Panc1 (cell line): ENCODE results near the gene SLC5A2. TPM values are rescaled to one million over a fixed set of nuclear protein-coding genes. Genes with fewer than 3 reads are reported as not detected.

Experiments
- ATAC-seq: fragments of 200-7000 bp; cut with Tn5 transposase; 2 replicates; pipeline ENCODE4 v1.9.1; 2020; ENCODE audit warnings: mild to moderate bottlenecking, moderate library complexity
- BruUV-seq: library from RNA; stranded (reverse); fragments of 400-500 nt; replicated peaks from 2 replicates; lab custom pipeline; 2021; lab: Mats Ljungman, UMichigan
- CTCF ChIA-PET: fragments of 300-600 bp; sonication (Branson Sonifier 250); formaldehyde crosslinking; loops from one replicate; lab custom pipeline; 2022; ENCODE audit warnings: antibody characterized with exemption; lab: Charles Lee
- POLR2A ChIA-PET: fragments of 300-600 bp; sonication (Branson Sonifier 250); formaldehyde crosslinking; loops from one replicate; lab custom pipeline; 2022; ENCODE audit warnings: antibody characterized with exemption; lab: Charles Lee
- DNase-seq: peaks from one replicate; pipeline ENCODE4 v3.0.0-alpha.2; 2010; ENCODE audit warnings: low read depth, low spot score
- H3K27ac ChIP-seq: 2 replicates; pipeline ENCODE4 v1.5.1; 2011; ENCODE audit warnings: mild to moderate bottlenecking, low read length, inconsistent platforms
- H3K27me3 ChIP-seq: fragments of 200-500 bp; sonication (Bioruptor generic); 2 replicates; pipeline ENCODE4 v1.6.0; 2014; ENCODE audit warnings: low read length, inconsistent platforms; ENCODE audit not compliant: control insufficient read depth, insufficient read depth
- H3K36me3 ChIP-seq: fragments of 200-500 bp; sonication (Bioruptor generic); 2 replicates; pipeline ENCODE4 v1.5.1; 2014; ENCODE audit warnings: inconsistent platforms, mild to moderate bottlenecking, low read length, moderate library complexity; ENCODE audit not compliant: control insufficient read depth, insufficient read depth
- H3K4me1 ChIP-seq: 2 replicates; pipeline ENCODE4 v1.5.1; 2011; ENCODE audit warnings: inconsistent platforms, mild to moderate bottlenecking, low read length, moderate library complexity; ENCODE audit not compliant: control insufficient read depth, insufficient read depth
- H3K4me3 ChIP-seq, 2 experiments: 2 replicates each; pipeline ENCODE4 v1.5.1; 2011 to 2012; ENCODE audit warnings: low read depth in 2 of 2, low read length in 2 of 2, mild to moderate bottlenecking in 2 of 2, inconsistent platforms in 1 of 2, moderate library complexity in 1 of 2
- H3K9me3 ChIP-seq: fragments of 200-500 bp; sonication (Bioruptor generic); 2 replicates; pipeline ENCODE4 v1.5.1; 2014; ENCODE audit warnings: low read depth, mild to moderate bottlenecking, inconsistent platforms, low read length, moderate library complexity; ENCODE audit not compliant: control insufficient read depth, insufficient read depth
- POLR2AphosphoS5 ChIP-seq: IDR thresholded peaks from 2 replicates; pipeline ENCODE4 v1.6.1; 2012; ENCODE audit warnings: mild to moderate bottlenecking, low read depth, low read length, moderate library complexity
- SIN3A ChIP-seq: IDR thresholded peaks from 2 replicates; pipeline ENCODE4 v1.6.1; 2012; ENCODE audit warnings: low read depth, mild to moderate bottlenecking, low read length, moderate library complexity, borderline replicate concordance; ENCODE audit not compliant: insufficient read depth
- TCF7L2 ChIP-seq: IDR thresholded peaks from 2 replicates; pipeline ENCODE4 v1.6.1; 2011; ENCODE audit warnings: mild to moderate bottlenecking, low read depth, low read length, inconsistent platforms
- in situ Hi-C: cut with HindIII; loops from 2 replicates; pipeline ENCODE4 v1.10.0; 2016; ENCODE audit warnings: low sequenced_read_pairs, low pct_unique_long_range_greater_than_20kb
- intact Hi-C: fragments of 100-400 bp; cut with micrococcal nuclease; formaldehyde crosslinking; loops from one replicate; pipeline ENCODE4 v1.10.0; 2022; ENCODE audit not compliant: unreplicated experiment
- total RNA-seq: library from RNA; stranded (reverse); gene quantifications from one replicate; pipeline ENCODE4 v1.2.1, GENCODE V29; 2021; ENCODE audit not compliant: unreplicated experiment
- TF ChIP-seq, protein P1 (sequence below), 2 experiments: IDR thresholded peaks; 2 replicates each; pipeline ENCODE4 v1.6.1; 2011 to 2012; ENCODE audit warnings: low read depth in 2 of 2, control low read depth in 1 of 2, low read length in 1 of 2, mild to moderate bottlenecking in 1 of 2, moderate library complexity in 1 of 2; ENCODE audit not compliant: insufficient read depth in 1 of 2
- TF ChIP-seq, protein P2 (sequence below): fragments of 450-650 bp; IDR thresholded peaks from 2 replicates; pipeline ENCODE4 v1.5.1; 2017; ENCODE audit warnings: mild to moderate bottlenecking

The SLC5A2 gene
- total RNA-seq, 1 experiment from 2014 or later: 0.15 TPM

DNA sequence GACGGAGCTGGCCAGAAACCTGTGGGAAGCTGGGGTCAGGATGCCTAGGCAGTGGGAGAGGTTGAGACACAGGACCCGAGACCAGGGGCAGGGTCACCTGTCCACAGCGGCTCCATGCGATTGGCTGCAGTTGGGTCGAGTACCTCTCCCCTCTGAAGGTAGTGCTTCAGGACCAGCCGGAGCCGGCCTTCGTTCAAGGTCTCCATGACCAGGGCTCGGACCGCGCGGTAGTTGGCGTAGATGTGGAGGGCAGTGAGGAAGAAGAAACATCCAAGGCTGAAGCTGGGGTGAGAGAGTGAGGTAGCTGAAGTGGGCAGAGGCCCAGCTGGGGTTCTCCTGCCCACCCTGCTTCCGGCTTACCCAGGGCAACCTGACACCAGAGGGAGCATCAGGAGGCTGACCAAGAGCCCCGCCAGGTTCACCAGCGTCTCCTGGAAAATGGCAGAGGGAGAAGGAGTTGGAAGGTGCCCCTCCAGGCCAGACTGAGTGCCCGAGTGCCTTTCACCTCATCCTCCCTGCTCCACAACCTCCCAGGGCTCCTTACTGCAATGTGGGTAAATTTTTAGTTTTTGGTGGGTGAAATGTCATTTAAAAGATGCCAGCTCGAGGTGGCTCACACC lies 10.7 kb downstream of the SLC5A2 start:
- BruUV-seq: no TSS peak
- no peak for DNase-seq
- Histone ChIP-seq H3K27ac (no peak overlapping the region), H3K4me3 (no peak overlapping the region), H3K4me1 (no peaks in the 10 kb centered on the region), H3K9me3 (no peaks in the 10 kb centered on the region), H3K27me3 (no peaks in the 10 kb centered on the region), H3K36me3 (no peaks in the 10 kb centered on the region; the same call in 1 of the 2 replicates)
- TF ChIP-seq, protein P1, sequence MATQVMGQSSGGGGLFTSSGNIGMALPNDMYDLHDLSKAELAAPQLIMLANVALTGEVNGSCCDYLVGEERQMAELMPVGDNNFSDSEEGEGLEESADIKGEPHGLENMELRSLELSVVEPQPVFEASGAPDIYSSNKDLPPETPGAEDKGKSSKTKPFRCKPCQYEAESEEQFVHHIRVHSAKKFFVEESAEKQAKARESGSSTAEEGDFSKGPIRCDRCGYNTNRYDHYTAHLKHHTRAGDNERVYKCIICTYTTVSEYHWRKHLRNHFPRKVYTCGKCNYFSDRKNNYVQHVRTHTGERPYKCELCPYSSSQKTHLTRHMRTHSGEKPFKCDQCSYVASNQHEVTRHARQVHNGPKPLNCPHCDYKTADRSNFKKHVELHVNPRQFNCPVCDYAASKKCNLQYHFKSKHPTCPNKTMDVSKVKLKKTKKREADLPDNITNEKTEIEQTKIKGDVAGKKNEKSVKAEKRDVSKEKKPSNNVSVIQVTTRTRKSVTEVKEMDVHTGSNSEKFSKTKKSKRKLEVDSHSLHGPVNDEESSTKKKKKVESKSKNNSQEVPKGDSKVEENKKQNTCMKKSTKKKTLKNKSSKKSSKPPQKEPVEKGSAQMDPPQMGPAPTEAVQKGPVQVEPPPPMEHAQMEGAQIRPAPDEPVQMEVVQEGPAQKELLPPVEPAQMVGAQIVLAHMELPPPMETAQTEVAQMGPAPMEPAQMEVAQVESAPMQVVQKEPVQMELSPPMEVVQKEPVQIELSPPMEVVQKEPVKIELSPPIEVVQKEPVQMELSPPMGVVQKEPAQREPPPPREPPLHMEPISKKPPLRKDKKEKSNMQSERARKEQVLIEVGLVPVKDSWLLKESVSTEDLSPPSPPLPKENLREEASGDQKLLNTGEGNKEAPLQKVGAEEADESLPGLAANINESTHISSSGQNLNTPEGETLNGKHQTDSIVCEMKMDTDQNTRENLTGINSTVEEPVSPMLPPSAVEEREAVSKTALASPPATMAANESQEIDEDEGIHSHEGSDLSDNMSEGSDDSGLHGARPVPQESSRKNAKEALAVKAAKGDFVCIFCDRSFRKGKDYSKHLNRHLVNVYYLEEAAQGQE (IDR thresholded peaks at IDR 0.05; ENCODE audit: insufficient read depth in 1 of 2, low read depth in 2 of 2, low read length in 1 of 2): no peak
- TF ChIP-seq, protein P2, sequence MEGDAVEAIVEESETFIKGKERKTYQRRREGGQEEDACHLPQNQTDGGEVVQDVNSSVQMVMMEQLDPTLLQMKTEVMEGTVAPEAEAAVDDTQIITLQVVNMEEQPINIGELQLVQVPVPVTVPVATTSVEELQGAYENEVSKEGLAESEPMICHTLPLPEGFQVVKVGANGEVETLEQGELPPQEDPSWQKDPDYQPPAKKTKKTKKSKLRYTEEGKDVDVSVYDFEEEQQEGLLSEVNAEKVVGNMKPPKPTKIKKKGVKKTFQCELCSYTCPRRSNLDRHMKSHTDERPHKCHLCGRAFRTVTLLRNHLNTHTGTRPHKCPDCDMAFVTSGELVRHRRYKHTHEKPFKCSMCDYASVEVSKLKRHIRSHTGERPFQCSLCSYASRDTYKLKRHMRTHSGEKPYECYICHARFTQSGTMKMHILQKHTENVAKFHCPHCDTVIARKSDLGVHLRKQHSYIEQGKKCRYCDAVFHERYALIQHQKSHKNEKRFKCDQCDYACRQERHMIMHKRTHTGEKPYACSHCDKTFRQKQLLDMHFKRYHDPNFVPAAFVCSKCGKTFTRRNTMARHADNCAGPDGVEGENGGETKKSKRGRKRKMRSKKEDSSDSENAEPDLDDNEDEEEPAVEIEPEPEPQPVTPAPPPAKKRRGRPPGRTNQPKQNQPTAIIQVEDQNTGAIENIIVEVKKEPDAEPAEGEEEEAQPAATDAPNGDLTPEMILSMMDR: no peak
- TF ChIP-seq TCF7L2: no peak
- no peak for TF ChIP-seq POLR2AphosphoS5
- no peak for TF ChIP-seq SIN3A
- no peak for ATAC-seq
- ChIA-PET CTCF (no interaction called here), POLR2A (no interaction called here)
- in situ Hi-C loops (no loop called here), intact Hi-C loops (no loop called here)

DNA sequence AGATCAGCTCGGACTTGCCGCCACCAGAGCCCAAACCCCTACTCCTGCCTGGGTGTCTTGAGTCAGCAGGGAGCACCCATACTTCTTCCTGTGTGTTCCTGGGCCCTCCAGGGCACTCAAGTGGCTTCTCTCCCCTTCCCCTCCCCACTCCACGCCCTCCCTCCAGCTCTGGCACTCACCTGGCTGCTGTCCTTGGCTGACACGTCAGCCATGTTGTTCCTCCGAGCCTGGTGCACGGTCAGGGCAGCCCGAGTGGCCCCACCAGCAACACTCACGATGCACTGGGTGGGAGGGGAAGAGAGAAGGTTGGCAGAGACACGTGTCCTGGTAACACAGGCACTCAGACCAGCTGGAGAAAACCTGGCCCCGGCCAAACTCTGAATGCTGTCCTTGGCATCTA lies 13.7 kb downstream of the SLC5A2 start:
- no TSS peak for BruUV-seq
- CTCF ChIA-PET: no interaction called here
- intact Hi-C loops: no loop called here
- POLR2A ChIA-PET: no interaction called here
- Histone ChIP-seq H3K4me3 (no peak overlapping the region), H3K9me3 (no peaks in the 10 kb centered on the region), H3K4me1 (no peaks in the 10 kb centered on the region), H3K27me3 (no peaks in the 10 kb centered on the region), H3K36me3 (no peaks in the 10 kb centered on the region), H3K27ac (no peak overlapping the region)
- in situ Hi-C loops: no loop called here
- no peak for ATAC-seq
- no peak for TF ChIP-seq POLR2AphosphoS5
- TF ChIP-seq TCF7L2: no peak
- no peak for TF ChIP-seq SIN3A
- TF ChIP-seq, protein P2: no peak
- DNase-seq: no peak
